HepG2 (cell line): ENCODE results near the gene FABP2. TPM values are rescaled to one million over a fixed set of nuclear protein-coding genes. Genes with fewer than 3 reads are reported as not detected.

Experiments
- ATAC-seq: fragments of 200-7000 bp; cut with Tn5 transposase; 3 replicates; pipeline ENCODE4 v1.9.1; 2020; ENCODE audit warnings: mild to moderate bottlenecking, moderate library complexity
- BruUV-seq: library from RNA; stranded (reverse); fragments of 400-500 nt; replicated peaks from 2 replicates; lab custom pipeline; 2021; lab: Mats Ljungman, UMichigan
- CTCF ChIA-PET: fragments of 300-600 bp; formaldehyde crosslinking; extraction: SDS; loops from one replicate; lab custom pipeline; 2021; ENCODE audit warnings: low total read pairs, inconsistent platforms, low intra/inter-chr PET ratio; lab: Yijun Ruan, JAX
- POLR2A ChIA-PET: fragments of 350-600 bp; sonication (Branson Sonifier 250); formaldehyde crosslinking; loops from one replicate; lab custom pipeline; 2020; ENCODE audit warnings: antibody characterized with exemption, inconsistent platforms; lab: Yijun Ruan, JAX
- DNase-seq: peaks from one replicate; pipeline ENCODE4 v3.0.0-alpha.2; 2015; ENCODE audit warnings: low spot score
- FAIRE-seq: peaks from 3 replicates; lab custom pipeline; 2011; peaks lifted over from hg19 to GRCh38; lab: Jason Lieb, UNC
- H2AFZ ChIP-seq: one replicate; pipeline ENCODE4 v1.6.1; 2011; ENCODE audit warnings: low read length, inconsistent platforms
- H3K27ac ChIP-seq: fragments of 300-600 bp; 3 replicates; pipeline ENCODE4 v1.8.0; 2011; ENCODE audit warnings: mixed run types, mild to moderate bottlenecking, mixed read lengths, low read length, inconsistent platforms; ENCODE audit not compliant: insufficient read depth; ENCODE audit errors: extremely low read length
- H3K27me3 ChIP-seq, 2 experiments: fragments of 200-600 bp in 1 of 2; 2 replicates in 1 of 2; 3 replicates in 1 of 2; pipeline versions ENCODE4 v1.6.0 to v1.8.0; 2011; ENCODE audit warnings: low read length in 2 of 2, mild to moderate bottlenecking in 2 of 2, moderate library complexity in 2 of 2, inconsistent platforms in 1 of 2; ENCODE audit not compliant: insufficient read depth in 2 of 2, control insufficient read depth in 1 of 2
- H3K36me3 ChIP-seq, 2 experiments: fragments of 200-600 bp in 1 of 2; replicated peaks in 1 of 2; 2 replicates in 1 of 2; 3 replicates in 1 of 2; pipeline versions ENCODE4 v1.5.1 to v1.8.0; 2011; ENCODE audit warnings: low read length in 2 of 2, inconsistent platforms in 1 of 2; ENCODE audit not compliant: insufficient read depth in 2 of 2, control insufficient read depth in 1 of 2
- H3K4me1 ChIP-seq: 2 replicates; pipeline ENCODE4 v1.5.1; 2012; ENCODE audit warnings: low read length, inconsistent platforms; ENCODE audit not compliant: insufficient read depth
- H3K4me2 ChIP-seq: 2 replicates; pipeline ENCODE4 v1.6.0; 2011; ENCODE audit warnings: low read depth, low read length, inconsistent platforms
- H3K4me3 ChIP-seq, 3 experiments: fragments of 200-600 bp in 1 of 3; sonication (generic), shearing (Covaris generic) in 1 of 3; replicated peaks in 1 of 3; 2 replicates each; pipeline ENCODE4 v1.5.1; 2011 to 2016; ENCODE audit warnings: low read length in 3 of 3, inconsistent platforms in 2 of 3, low read depth in 2 of 3, mild to moderate bottlenecking in 2 of 3, control low read depth in 1 of 3, mixed read lengths in 1 of 3; ENCODE audit not compliant: insufficient read depth in 1 of 3
- H3K79me2 ChIP-seq: one replicate; pipeline ENCODE4 v1.6.1; 2011; ENCODE audit warnings: low read length, inconsistent platforms; ENCODE audit not compliant: insufficient read depth
- H3K9ac ChIP-seq: 2 replicates; pipeline ENCODE4 v1.6.0; 2011; ENCODE audit warnings: mild to moderate bottlenecking, low read depth, low read length, inconsistent platforms; ENCODE audit not compliant: insufficient read depth
- H3K9me3 ChIP-seq: 2 replicates; pipeline ENCODE4 v1.5.1; 2012; ENCODE audit warnings: mild to moderate bottlenecking, low read length
- H4K20me1 ChIP-seq: 2 replicates; pipeline ENCODE4 v1.6.0; 2011; ENCODE audit warnings: inconsistent platforms, mild to moderate bottlenecking, low read length, moderate library complexity; ENCODE audit not compliant: insufficient read depth
- FOSL2 ChIP-seq: sonication (generic); formaldehyde crosslinking; IDR thresholded peaks from 2 replicates; pipeline ENCODE4 v1.4.0; 2020; ENCODE audit warnings: missing genetic modification reagents
- MAFF ChIP-seq: IDR thresholded peaks from 2 replicates; pipeline ENCODE4 v1.6.1; 2011; ENCODE audit warnings: low read depth, low read length, improper control_type of control experiment
- MAFK ChIP-seq, 2 experiments: IDR thresholded peaks in 1 of 2; conservative IDR thresholded peaks in 1 of 2; 2 replicates each; pipeline ENCODE4 v1.6.1; 2011; ENCODE audit warnings: improper control_type of control experiment in 2 of 2, low read length in 2 of 2
- PHF21A ChIP-seq: sonication (generic); formaldehyde crosslinking; IDR thresholded peaks from 2 replicates; pipeline ENCODE4 v1.5.0; 2020; ENCODE audit warnings: mild to moderate bottlenecking, missing genetic modification reagents
- SP5 ChIP-seq: IDR thresholded peaks from 2 replicates; pipeline ENCODE4 v1.6.1; 2016; ENCODE audit warnings: low read depth, borderline replicate concordance
- ZBED4 ChIP-seq: sonication (generic); formaldehyde crosslinking; IDR thresholded peaks from 2 replicates; pipeline ENCODE4 v1.4.0; 2020; ENCODE audit warnings: missing genetic modification reagents, borderline replicate concordance
- ZMYM2 ChIP-seq: sonication (generic); formaldehyde crosslinking; IDR thresholded peaks from 2 replicates; pipeline ENCODE4 v1.8.0; 2022; ENCODE audit warnings: mild to moderate bottlenecking, missing genetic modification reagents
- ZNF354B ChIP-seq: sonication (generic); formaldehyde crosslinking; IDR thresholded peaks from 2 replicates; pipeline ENCODE4 v1.8.0; 2022; ENCODE audit warnings: mild to moderate bottlenecking, missing genetic modification reagents
- WGBS: methylation state at CpG from one replicate; pipeline ENCODE4 v1.1.6; 2017; ENCODE audit warnings: low lambda C conversion rate; 5-methylcytosine and 5-hydroxymethylcytosine counted together
- in situ Hi-C: cut with HindIII; loops from 2 replicates; pipeline ENCODE4 v1.10.0; 2017; ENCODE audit warnings: low pct_unique_long_range_greater_than_20kb; ENCODE audit not compliant: extremely low pct_ligation_motif_present
- intact Hi-C: fragments of 100-400 bp; cut with micrococcal nuclease; formaldehyde crosslinking; loops from one replicate; pipeline ENCODE4 v1.10.0; 2022; ENCODE audit not compliant: unreplicated experiment
- polyA plus RNA-seq, 8 experiments: library from polyadenylated mRNA; depleted of rRNA in 3 of 8; stranded (reverse) in 7 of 8; unstranded in 1 of 8; fragments of >200 nt; fragmentation: Illumina TruSeq in 4 of 8; extraction: Trizol in 4 of 8; gene quantifications; 2 replicates each; pipeline versions ENCODE4 v1.2.1 to v1.2.3, GENCODE V29; 2011 to 2016; ENCODE audit warnings: low read depth in 4 of 8, missing spikeins in 1 of 8, mixed read lengths in 1 of 8; ENCODE audit not compliant: insufficient read depth in 1 of 8
- total RNA-seq, 5 experiments: library from RNA; depleted of rRNA; stranded (reverse); fragments of >200 nt; fragmentation: Illumina TruSeq; extraction: Trizol; gene quantifications; 2 replicates each; pipeline ENCODE4 v1.2.3, GENCODE V29; 2016; ENCODE audit warnings: low read depth in 1 of 5

The FABP2 gene
- total and polyA plus RNA-seq, 2 of the 13 experiments (the other 11 are each of a cell fraction or from before 2014, with no cell fraction given), result 0.78 to 1.2 TPM

- Histone ChIP-seq H3K9ac (no peak overlapping the region), H3K4me3 (no peak overlapping the region), H3K36me3 (peaks cover 0 to 13% of the 10 kb centered on the region in 2 experiments; a peak in 3 of 5 replicates), H3K27me3 (no peaks in the 10 kb centered on the region), H3K27ac (no peak overlapping the region), H3K9me3 (no peaks in the 10 kb centered on the region), H4K20me1 (no peaks in the 10 kb centered on the region), H3K79me2 (no peaks in the 10 kb centered on the region), H3K4me2 (no peak overlapping the region), H2AFZ (no peak overlapping the region), H3K4me1 (peaks cover 9% of the 10 kb centered on the region)
- TF ChIP-seq PHF21A (CRISPR knock-in tag) (no peak), MAFK (conservative IDR thresholded peaks at IDR 0.05 in 1 of 2, IDR thresholded peaks at IDR 0.05 in 1 of 2; ENCODE audit: low read length in 2 of 2) (peak; percentile 94 to 96), MAFF (peak; percentile 91), SP5 (CRISPR knock-in tag) (no peak), ZMYM2 (CRISPR knock-in tag) (no peak), ZBED4 (CRISPR knock-in tag) (no peak), FOSL2 (CRISPR knock-in tag) (no peak), ZNF354B (CRISPR knock-in tag) (no peak)
- FAIRE-seq (no peak), DNase-seq (no peak), ATAC-seq (no peak)
- no TSS peak for BruUV-seq
- CTCF ChIA-PET, result no interaction called here
- POLR2A ChIA-PET, result no interaction called here
- in situ Hi-C loops, result loop anchor here (5.0 kb wide), 1 partner anchor 247 kb away; no protein-coding TSS in a partner anchor
- 96% methylated on average over 5 of the region's 5 CpGs for WGBS
- intact Hi-C loops, result no loop called here
Observed at GRCh38 chr4:119289313-119289712, 32.6 kb downstream of the FABP2 start.
